BLaER1 treated with 17β-estradiol and CSF1 and Interleukin-3, amounts not matched to agents 10 nM and 100 nM (cell line): ENCODE data around the gene SLC1A2.

ENCODE experiments used
- H3K27ac ChIP-seq, 11 experiments: shearing (Covaris generic); formaldehyde crosslinking; 2 replicates each; pipeline ENCODE4 v1.8.1; 2022
- H3K27me3 ChIP-seq, 11 experiments: shearing (Covaris generic); formaldehyde crosslinking; 2 replicates each; pipeline ENCODE4 v1.8.1; 2022
- H3K36me3 ChIP-seq, 11 experiments: shearing (Covaris generic); formaldehyde crosslinking; 2 replicates each; pipeline ENCODE4 v1.8.1; 2022
- H3K4me1 ChIP-seq, 10 experiments: shearing (Covaris generic); formaldehyde crosslinking; 2 replicates each; pipeline ENCODE4 v1.8.1; 2022
- H3K4me2 ChIP-seq, 11 experiments: shearing (Covaris generic); formaldehyde crosslinking; 2 replicates each; pipeline ENCODE4 v1.8.1; 2022
- H3K4me3 ChIP-seq, 10 experiments: shearing (Covaris generic); formaldehyde crosslinking; 2 replicates each; pipeline ENCODE4 v1.8.1; 2022
- H3K9ac ChIP-seq, 11 experiments: shearing (Covaris generic); formaldehyde crosslinking; 2 replicates each; pipeline ENCODE4 v1.8.1; 2022
- H3K9me3 ChIP-seq, 11 experiments: shearing (Covaris generic); formaldehyde crosslinking; replicated peaks in 1 of 11; 2 replicates each; pipeline ENCODE4 v1.8.1; 2022
- H4K20me1 ChIP-seq, 11 experiments: shearing (Covaris generic); formaldehyde crosslinking; 2 replicates each; pipeline ENCODE4 v1.8.1; 2022
- Cebpa-rat ChIP-seq, 11 experiments: shearing (Covaris generic); IDR thresholded peaks; 2 replicates each; pipeline ENCODE4 v1.8.1; 2022

SLC1A2 gene

DNA sequence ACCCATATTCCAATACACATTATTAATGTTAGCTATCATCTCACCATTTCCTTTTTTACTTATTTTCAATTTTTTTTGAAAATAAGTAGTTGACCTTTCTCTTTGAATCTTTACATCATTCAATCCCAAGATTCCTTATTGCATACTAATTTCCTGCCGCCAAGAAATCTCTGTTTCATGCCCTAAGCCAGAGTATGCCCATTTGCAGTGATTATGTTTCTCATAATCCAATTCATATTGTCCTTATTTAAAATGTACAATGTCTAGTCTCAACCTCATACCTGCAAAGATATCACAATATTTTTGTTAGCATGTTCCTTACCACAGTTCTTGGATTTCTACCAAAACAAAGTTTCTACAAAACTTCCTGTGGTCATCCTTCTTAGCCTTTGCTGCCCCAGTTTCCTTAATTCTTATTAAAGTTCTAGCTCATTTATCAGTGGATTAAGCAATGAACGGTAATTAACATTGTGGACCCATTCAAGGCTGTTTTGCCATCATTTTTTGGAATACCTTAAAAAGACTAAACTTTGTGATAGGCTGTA, 205.1 kb downstream of the SLC1A2 start:
- H3K4me3 ChIP-seq, result no peak overlapping the region
- no peak for TF ChIP-seq Cebpa-rat (IDR thresholded peaks at IDR 0.05)
- H3K27ac ChIP-seq, result peak overlapping the region in 4 of 11 experiments; percentile 13 to 96 (median 79); a peak in 7 of 22 replicates
- H3K9me3 ChIP-seq, result peaks cover 7 to 14% (median 12%) of the 10 kb centered on the region in 11 experiments; a peak in 21 of 22 replicates
- peaks cover 0 to 24% (median 0%) of the 10 kb centered on the region in 11 experiments; a peak in 3 of 22 replicates for H4K20me1 ChIP-seq
- H3K4me1 ChIP-seq, result peaks cover 0 to 60% (median 18%) of the 10 kb centered on the region in 10 experiments; a peak in 12 of 20 replicates
- no peaks in the 10 kb centered on the region for H3K27me3 ChIP-seq
- H3K36me3 ChIP-seq, result peaks cover 65 to 98% (median 96%) of the 10 kb centered on the region in 11 experiments
- H3K4me2 ChIP-seq, result peak overlapping the region in 4 of 11 experiments; percentile 19 to 89 (median 71); a peak in 8 of 22 replicates
- peak overlapping the region in 3 of 11 experiments; percentile 12 to 39 (median 34); a peak in 2 of 22 replicates for H3K9ac ChIP-seq

GRCh38 chr11:35211952-35212351, 207.4 kb downstream of the SLC1A2 start:
- Histone ChIP-seq H3K36me3 (peaks cover 63 to 98% (median 96%) of the 10 kb centered on the region in 11 experiments), H3K4me3 (no peak overlapping the region), H3K9me3 (peaks cover 13 to 38% (median 23%) of the 10 kb centered on the region in 11 experiments; a peak in 21 of 22 replicates), H4K20me1 (peaks cover 0 to 25% (median 0%) of the 10 kb centered on the region in 11 experiments; a peak in 3 of 22 replicates), H3K27me3 (no peaks in the 10 kb centered on the region), H3K27ac (peak overlapping the region; percentile 47 to 96 (median 77); a peak in 21 of 22 replicates), H3K9ac (peak overlapping the region in 6 of 11 experiments; percentile 49 to 79 (median 70); a peak in 10 of 22 replicates), H3K4me1 (peaks cover 0 to 60% (median 18%) of the 10 kb centered on the region in 10 experiments; a peak in 12 of 20 replicates), H3K4me2 (peak overlapping the region in 7 of 11 experiments; percentile 1 to 89 (median 66); a peak in 10 of 22 replicates)
- no peak; a peak in 1 of 22 replicates for TF ChIP-seq Cebpa-rat (IDR thresholded peaks at IDR 0.05)

- H3K4me2 ChIP-seq, result peak overlapping the region in 6 of 11 experiments; percentile 7 to 89 (median 65); a peak in 10 of 22 replicates
- peaks cover 0 to 25% (median 0%) of the 10 kb centered on the region in 11 experiments; a peak in 3 of 22 replicates for H4K20me1 ChIP-seq
- peak overlapping the region in 7 of 11 experiments; percentile 11 to 96 (median 88); a peak in 12 of 22 replicates for H3K27ac ChIP-seq
- H3K9me3 ChIP-seq, result peaks cover 13 to 41% (median 26%) of the 10 kb centered on the region in 11 experiments; a peak in 21 of 22 replicates
- H3K4me1 ChIP-seq, result peaks cover 0 to 60% (median 18%) of the 10 kb centered on the region in 10 experiments; a peak in 12 of 20 replicates
- no peak overlapping the region for H3K4me3 ChIP-seq
- peak in 1 of 11 experiments; percentile 24; a peak in 1 of 22 replicates for TF ChIP-seq Cebpa-rat (IDR thresholded peaks at IDR 0.05)
- H3K27me3 ChIP-seq, result no peaks in the 10 kb centered on the region
- peaks cover 63 to 98% (median 96%) of the 10 kb centered on the region in 11 experiments for H3K36me3 ChIP-seq
- 0 out of 22 replicates have a peak overlapping the region, but pooled peaks of 1 of the 11 experiments have one; percentile 13 for H3K9ac ChIP-seq
Observed at GRCh38 chr11:35210876-35211546, 208.3 kb downstream of the SLC1A2 start.

DNA sequence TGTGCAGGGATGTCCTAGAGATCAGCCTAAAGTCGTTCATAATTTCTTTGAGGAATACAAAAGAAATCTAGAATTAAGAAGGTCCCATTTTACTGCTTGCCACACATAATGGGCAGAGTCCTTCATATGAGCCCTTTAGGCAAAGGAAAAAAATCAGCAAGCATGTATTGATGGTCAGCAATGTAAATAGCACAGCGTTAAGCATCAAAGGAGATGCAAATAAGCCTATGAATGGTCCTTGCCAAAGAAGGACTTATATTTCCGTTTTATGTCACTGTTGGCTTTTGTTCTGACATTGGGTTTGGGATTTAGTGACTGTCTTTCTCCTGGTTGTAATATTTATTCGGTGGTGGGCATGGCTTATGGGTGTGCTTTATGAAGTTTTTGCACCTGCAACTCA, 210.6 kb downstream of the SLC1A2 start:
- H3K27me3 ChIP-seq, result no peaks in the 10 kb centered on the region
- H3K4me3 ChIP-seq, result no peak overlapping the region
- H3K4me2 ChIP-seq, result no peak overlapping the region
- TF ChIP-seq Cebpa-rat (IDR thresholded peaks at IDR 0.05), result no peak
- H3K9me3 ChIP-seq, result peaks cover 13 to 48% (median 32%) of the 10 kb centered on the region in 11 experiments; a peak in 21 of 22 replicates
- no peak overlapping the region for H3K9ac ChIP-seq
- peaks cover 0 to 30% (median 0%) of the 10 kb centered on the region in 11 experiments; a peak in 5 of 22 replicates for H4K20me1 ChIP-seq
- H3K4me1 ChIP-seq, result peaks cover 0 to 37% (median 18%) of the 10 kb centered on the region in 10 experiments; a peak in 12 of 20 replicates
- peaks cover 69 to 98% (median 97%) of the 10 kb centered on the region in 11 experiments for H3K36me3 ChIP-seq
- no peak overlapping the region for H3K27ac ChIP-seq

DNA sequence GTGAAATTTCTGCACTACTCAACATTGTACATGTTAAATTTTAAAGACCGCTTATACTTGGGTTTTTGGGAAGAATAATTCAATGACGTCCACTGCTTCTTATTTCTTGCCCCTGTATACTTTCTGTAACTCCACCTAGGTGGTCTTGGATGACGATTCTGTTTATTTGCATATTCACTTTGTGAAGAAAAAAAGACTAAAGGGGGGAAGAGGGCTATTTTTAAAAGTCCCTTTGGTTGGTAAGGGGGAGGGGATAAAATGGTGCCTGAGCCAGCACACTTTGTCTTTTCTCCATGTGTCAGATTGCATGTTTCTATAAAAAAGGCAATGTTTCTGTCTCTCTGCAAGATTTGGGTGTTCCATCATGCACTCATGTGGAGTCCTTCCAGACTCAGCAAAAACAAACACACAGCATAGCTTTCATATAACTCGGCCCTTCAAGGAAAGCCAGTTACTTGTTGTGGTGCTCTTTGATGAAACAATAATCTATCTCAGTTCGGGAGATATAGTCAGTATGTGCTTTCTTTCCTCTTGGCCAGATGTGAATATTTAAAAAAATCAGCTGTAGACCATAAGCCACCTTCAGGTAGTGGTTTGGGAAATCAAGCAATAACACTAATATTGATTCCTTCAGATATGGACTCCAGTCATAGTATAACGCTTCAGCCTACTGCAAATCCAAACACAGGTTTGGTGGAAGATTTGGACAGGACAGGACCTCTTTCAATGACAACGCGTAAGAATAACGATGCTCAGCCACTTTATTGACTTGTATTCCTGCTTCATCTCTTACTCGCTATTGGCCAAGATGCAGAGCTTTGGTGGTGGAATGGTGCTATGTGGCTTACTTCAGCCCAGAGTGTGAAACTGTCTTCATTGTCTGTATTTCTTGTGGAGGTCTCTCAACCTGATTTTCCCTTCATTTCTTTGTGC, 211.6 kb downstream of the SLC1A2 start:
- H3K9ac ChIP-seq, result no peak overlapping the region
- TF ChIP-seq Cebpa-rat (IDR thresholded peaks at IDR 0.05), result no peak
- H4K20me1 ChIP-seq, result peaks cover 0 to 27% (median 0%) of the 10 kb centered on the region in 11 experiments; a peak in 5 of 22 replicates
- no peak overlapping the region for H3K4me2 ChIP-seq
- no peaks in the 10 kb centered on the region for H3K27me3 ChIP-seq
- H3K27ac ChIP-seq, result no peak overlapping the region
- peaks cover 13 to 49% (median 32%) of the 10 kb centered on the region in 11 experiments; a peak in 21 of 22 replicates for H3K9me3 ChIP-seq
- H3K36me3 ChIP-seq, result peaks cover 80 to 98% (median 96%) of the 10 kb centered on the region in 11 experiments
- H3K4me3 ChIP-seq, result no peak overlapping the region
- peaks cover 0 to 27% (median 16%) of the 10 kb centered on the region in 10 experiments; a peak in 12 of 20 replicates for H3K4me1 ChIP-seq

DNA sequence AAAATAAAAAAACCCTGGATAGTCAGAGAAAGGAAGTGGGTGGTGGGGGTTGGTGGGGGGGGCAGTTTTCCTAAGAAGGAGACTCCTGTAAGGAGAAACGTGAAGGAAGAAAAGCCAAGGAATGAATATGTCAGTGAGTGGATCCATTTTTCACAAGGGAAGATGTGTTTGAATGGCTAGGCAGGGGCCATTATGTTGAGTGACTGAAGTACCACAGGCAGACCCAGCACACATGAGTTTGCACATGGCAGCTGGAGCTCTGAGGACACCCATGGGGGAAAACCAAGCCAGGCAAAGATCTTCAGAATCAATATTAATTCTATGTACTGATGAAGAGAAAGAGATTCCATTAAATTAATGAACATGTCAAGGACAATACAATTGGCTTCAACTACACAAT, 212.7 kb downstream of the SLC1A2 start:
- Histone ChIP-seq H4K20me1 (peaks cover 0 to 32% (median 5%) of the 10 kb centered on the region in 11 experiments; a peak in 5 of 22 replicates), H3K9me3 (peaks cover 13 to 51% (median 32%) of the 10 kb centered on the region in 11 experiments; a peak in 21 of 22 replicates), H3K4me3 (no peak overlapping the region), H3K36me3 (peaks cover 91 to 100% (median 99%) of the 10 kb centered on the region in 11 experiments), H3K9ac (no peak overlapping the region), H3K27ac (no peak overlapping the region), H3K4me1 (peaks cover 0 to 17% (median 9%) of the 10 kb centered on the region in 10 experiments; a peak in 12 of 20 replicates), H3K4me2 (no peak overlapping the region), H3K27me3 (no peaks in the 10 kb centered on the region)
- no peak for TF ChIP-seq Cebpa-rat (IDR thresholded peaks at IDR 0.05)

DNA sequence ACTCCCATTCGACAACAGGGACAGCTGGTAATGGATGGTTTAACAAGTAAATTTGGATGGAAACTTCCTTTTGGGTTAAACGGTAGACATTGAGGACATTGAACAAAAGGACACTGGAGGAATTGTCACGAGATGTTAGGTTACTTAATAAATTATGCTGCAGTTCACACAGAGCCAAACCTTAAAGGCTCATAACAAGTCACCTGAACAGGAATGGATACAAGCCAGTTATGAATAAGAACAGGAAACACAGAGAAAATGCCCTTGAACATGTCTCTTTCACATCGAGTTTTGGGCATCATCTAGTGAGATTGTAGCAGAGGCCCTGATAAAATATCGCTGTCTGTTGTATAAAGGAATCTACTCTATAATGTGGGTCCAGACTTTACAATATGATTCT, 214.7 kb downstream of the SLC1A2 start:
- Histone ChIP-seq H3K4me2 (no peak overlapping the region), H3K9ac (no peak overlapping the region), H3K36me3 (peaks cover 99 to 100% (median 100%) of the 10 kb centered on the region in 11 experiments), H4K20me1 (peaks cover 0 to 31% (median 6%) of the 10 kb centered on the region in 11 experiments; a peak in 5 of 22 replicates), H3K27me3 (no peaks in the 10 kb centered on the region), H3K4me1 (no peaks in the 10 kb centered on the region; a peak in 1 of 20 replicates), H3K9me3 (peaks cover 4 to 47% (median 31%) of the 10 kb centered on the region in 11 experiments; a peak in 21 of 22 replicates), H3K4me3 (no peak overlapping the region), H3K27ac (no peak overlapping the region)
- TF ChIP-seq Cebpa-rat (IDR thresholded peaks at IDR 0.05), result no peak
